AG10803 (cell line): Measurements from ENCODE around the gene SUCLG2.

Source experiments
- DNase-seq: peaks from one replicate; pipeline ENCODE4 v3.0.0; 2010; ENCODE audit warnings: low read depth
- H3K4me3 ChIP-seq: 2 replicates; pipeline ENCODE4 v1.5.1; 2011; ENCODE audit warnings: mild to moderate bottlenecking, low read length, control low read depth
- TF ChIP-seq, protein P1 (sequence below): conservative IDR thresholded peaks from 2 replicates; pipeline ENCODE4 v1.5.1; 2011; ENCODE audit warnings: mild to moderate bottlenecking, low read length, control low read depth, inconsistent platforms

The SUCLG2 gene

DNA sequence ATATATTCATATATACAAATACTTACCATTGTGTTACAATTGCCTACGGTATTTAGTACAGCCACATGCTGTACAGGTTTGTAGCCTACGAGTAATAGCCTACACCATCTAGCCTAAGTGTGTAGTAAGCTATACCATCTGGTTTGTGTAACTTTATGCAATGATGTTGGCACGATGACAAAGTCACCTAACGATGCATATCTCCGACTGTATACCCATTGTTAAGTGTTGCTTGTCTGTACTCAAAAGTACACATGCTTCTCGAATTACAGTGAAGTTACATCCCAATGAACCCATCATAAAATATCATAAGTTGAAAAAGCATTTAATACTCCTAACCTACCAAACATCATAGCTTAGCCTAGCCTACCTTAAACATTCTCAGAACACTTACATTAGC lies 329.2 kb downstream of the SUCLG2 start:
- TF ChIP-seq, protein P1, sequence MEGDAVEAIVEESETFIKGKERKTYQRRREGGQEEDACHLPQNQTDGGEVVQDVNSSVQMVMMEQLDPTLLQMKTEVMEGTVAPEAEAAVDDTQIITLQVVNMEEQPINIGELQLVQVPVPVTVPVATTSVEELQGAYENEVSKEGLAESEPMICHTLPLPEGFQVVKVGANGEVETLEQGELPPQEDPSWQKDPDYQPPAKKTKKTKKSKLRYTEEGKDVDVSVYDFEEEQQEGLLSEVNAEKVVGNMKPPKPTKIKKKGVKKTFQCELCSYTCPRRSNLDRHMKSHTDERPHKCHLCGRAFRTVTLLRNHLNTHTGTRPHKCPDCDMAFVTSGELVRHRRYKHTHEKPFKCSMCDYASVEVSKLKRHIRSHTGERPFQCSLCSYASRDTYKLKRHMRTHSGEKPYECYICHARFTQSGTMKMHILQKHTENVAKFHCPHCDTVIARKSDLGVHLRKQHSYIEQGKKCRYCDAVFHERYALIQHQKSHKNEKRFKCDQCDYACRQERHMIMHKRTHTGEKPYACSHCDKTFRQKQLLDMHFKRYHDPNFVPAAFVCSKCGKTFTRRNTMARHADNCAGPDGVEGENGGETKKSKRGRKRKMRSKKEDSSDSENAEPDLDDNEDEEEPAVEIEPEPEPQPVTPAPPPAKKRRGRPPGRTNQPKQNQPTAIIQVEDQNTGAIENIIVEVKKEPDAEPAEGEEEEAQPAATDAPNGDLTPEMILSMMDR, result no peak
- H3K4me3 ChIP-seq, result no peak overlapping the region
- DNase-seq, result no peak
